Upper lobe of right lung (tissue), 1 donor: ENCODE results near the gene HRK. TPM values are rescaled to one million over a fixed set of nuclear protein-coding genes. Genes with fewer than 3 reads are reported as not detected.
"Not testable (repeated sequence)": the region's sequence is repeated elsewhere in the genome, so short reads cannot be mapped to it uniquely, and the experiment has no call there.

Experiments used
- ATAC-seq: fragments of 200-7000 bp; cut with Tn5 transposase; one replicate; pipeline ENCODE4 v1.9.1; 2020; ENCODE audit warnings: mild to moderate bottlenecking, moderate library complexity
- DNase-seq: peaks from one replicate; pipeline ENCODE4 v3.0.0-alpha.2; 2020
- H3K27ac ChIP-seq: fragments of 200-600 bp; one replicate; pipeline ENCODE4 v1.8.0; 2022
- H3K27me3 ChIP-seq: fragments of 200-600 bp; one replicate; pipeline ENCODE4 v1.8.0; 2022; ENCODE audit warnings: mild to moderate bottlenecking
- H3K36me3 ChIP-seq: fragments of 200-600 bp; one replicate; pipeline ENCODE4 v1.8.0; 2022
- H3K4me1 ChIP-seq: fragments of 200-600 bp; one replicate; pipeline ENCODE4 v1.8.0; 2022
- H3K4me3 ChIP-seq: fragments of 200-600 bp; one replicate; pipeline ENCODE4 v1.8.0; 2022; ENCODE audit warnings: mild to moderate bottlenecking
- H3K9me3 ChIP-seq: fragments of 200-600 bp; one replicate; pipeline ENCODE4 v1.8.0; 2022
- intact Hi-C: fragments of 100-400 bp; cut with DNase I; formaldehyde crosslinking; loops from one replicate; pipeline ENCODE4 v1.11.0; 2022
- total RNA-seq: library from RNA; stranded (reverse); fragmentation: NEBNext Ultra II Directional; extraction: Animal tissue kit (Norgen Biotek cat#: 25700); gene quantifications from one replicate; pipeline ENCODE4 v1.2.1, GENCODE V29; 2021
- TF ChIP-seq, protein P1 (sequence below): fragments of 200-600 bp; IDR thresholded peaks from one replicate; pipeline ENCODE4 v1.8.0; 2022; ENCODE audit warnings: antibody characterized with exemption
- donor health status: DM: no; HTN: yes; CAD: no; lungs with severe emphysema.

The HRK gene
- total RNA-seq, 1 donor from 2014 or later = not detected

DNA sequence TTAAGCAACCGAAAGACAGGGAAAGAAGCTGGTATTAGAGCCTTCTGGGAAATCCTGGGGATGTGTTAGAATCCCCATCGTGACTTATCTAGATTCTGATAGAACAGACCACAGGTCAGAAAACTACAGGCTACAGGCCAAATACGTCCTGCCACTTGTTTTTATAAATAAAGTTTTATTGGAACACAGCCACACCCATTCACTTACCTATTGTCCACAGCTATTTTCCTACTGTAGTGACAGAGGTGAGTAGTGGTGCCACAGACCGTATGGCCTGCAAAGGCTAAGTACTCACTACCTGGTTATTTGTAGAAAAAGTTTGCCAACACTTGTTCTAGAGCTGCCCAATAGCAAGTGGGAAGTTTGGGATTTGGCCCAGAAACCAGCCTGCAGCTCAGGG is 53.8 kb downstream of the HRK start:
- H3K4me3 ChIP-seq = no peak overlapping the region
- H3K36me3 ChIP-seq = no peaks in the 10 kb centered on the region
- no peak for DNase-seq
- H3K27ac ChIP-seq = no peak overlapping the region
- TF ChIP-seq, protein P1, sequence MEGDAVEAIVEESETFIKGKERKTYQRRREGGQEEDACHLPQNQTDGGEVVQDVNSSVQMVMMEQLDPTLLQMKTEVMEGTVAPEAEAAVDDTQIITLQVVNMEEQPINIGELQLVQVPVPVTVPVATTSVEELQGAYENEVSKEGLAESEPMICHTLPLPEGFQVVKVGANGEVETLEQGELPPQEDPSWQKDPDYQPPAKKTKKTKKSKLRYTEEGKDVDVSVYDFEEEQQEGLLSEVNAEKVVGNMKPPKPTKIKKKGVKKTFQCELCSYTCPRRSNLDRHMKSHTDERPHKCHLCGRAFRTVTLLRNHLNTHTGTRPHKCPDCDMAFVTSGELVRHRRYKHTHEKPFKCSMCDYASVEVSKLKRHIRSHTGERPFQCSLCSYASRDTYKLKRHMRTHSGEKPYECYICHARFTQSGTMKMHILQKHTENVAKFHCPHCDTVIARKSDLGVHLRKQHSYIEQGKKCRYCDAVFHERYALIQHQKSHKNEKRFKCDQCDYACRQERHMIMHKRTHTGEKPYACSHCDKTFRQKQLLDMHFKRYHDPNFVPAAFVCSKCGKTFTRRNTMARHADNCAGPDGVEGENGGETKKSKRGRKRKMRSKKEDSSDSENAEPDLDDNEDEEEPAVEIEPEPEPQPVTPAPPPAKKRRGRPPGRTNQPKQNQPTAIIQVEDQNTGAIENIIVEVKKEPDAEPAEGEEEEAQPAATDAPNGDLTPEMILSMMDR = no peak
- intact Hi-C loops = no loop called here
- no peaks in the 10 kb centered on the region for H3K4me1 ChIP-seq
- ATAC-seq = no peak
- no peaks in the 10 kb centered on the region for H3K9me3 ChIP-seq
- H3K27me3 ChIP-seq = no peaks in the 10 kb centered on the region

DNA sequence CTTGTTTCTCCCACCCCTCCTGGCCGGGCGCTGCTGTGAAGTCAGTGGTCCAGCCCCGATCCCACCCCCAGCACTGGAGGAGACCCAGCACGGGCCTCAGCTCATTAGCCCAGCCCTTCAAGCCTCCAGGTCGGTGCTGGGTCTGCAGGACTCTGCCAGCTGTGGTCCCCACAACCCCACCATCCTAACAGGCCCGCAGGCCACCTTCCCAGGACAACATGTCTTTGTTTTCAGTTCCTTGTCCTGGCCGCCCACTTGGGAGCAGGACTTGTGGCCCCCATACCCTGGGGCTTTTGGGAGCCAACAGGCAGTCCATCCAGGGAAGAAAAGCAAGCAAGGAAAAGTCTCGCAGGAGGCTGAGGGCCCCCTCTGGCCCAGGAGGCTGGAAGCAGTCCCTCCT is 60.0 kb downstream of the HRK start:
- intact Hi-C loops = no loop called here
- Histone ChIP-seq H3K36me3 (no peaks in the 10 kb centered on the region), H3K4me1 (peaks cover 10% of the 10 kb centered on the region), H3K4me3 (no peak overlapping the region), H3K27me3 (no peaks in the 10 kb centered on the region), H3K9me3 (no peaks in the 10 kb centered on the region), H3K27ac (no peak overlapping the region)
- DNase-seq (no peak), ATAC-seq (no peak)
- TF ChIP-seq, protein P1 = no peak

DNA sequence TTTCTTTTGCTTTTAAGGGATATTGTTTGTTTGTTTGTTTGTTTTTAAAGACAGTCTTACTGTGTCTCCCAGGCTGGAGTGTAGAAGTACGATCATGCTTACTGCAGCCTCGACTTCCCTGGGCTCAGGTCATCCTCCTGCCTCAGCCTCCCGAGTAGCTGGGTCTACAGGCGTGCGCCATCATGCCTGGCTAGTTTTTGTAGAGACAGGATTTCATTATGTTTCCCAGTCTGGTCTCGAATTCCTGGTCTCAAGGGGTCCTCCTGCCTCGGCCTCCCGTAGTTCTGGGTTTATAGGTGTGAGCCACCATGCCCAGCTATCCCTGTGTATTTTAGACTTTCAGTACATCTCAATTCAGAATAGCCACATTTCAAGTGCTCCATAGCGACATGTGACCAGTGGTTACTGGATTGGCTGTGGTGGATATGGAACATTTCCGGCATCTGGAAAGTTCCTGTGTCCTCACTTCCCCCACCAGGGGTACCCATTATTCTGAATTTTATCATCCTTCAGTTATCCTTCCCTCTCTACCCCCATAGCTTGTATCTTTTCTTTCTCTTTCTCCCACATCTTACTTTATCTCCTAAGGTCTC is 61.1 kb downstream of the HRK start:
- TF ChIP-seq, protein P1 = no peak
- ATAC-seq (no peak), DNase-seq (no peak)
- no peaks in the 10 kb centered on the region for H3K36me3 ChIP-seq
- no peak overlapping the region for H3K27ac ChIP-seq
- H3K4me3 ChIP-seq = no peak overlapping the region
- intact Hi-C loops = no loop called here
- no peaks in the 10 kb centered on the region for H3K27me3 ChIP-seq
- H3K4me1 ChIP-seq = peaks cover 10% of the 10 kb centered on the region
- H3K9me3 ChIP-seq = no peaks in the 10 kb centered on the region

DNA sequence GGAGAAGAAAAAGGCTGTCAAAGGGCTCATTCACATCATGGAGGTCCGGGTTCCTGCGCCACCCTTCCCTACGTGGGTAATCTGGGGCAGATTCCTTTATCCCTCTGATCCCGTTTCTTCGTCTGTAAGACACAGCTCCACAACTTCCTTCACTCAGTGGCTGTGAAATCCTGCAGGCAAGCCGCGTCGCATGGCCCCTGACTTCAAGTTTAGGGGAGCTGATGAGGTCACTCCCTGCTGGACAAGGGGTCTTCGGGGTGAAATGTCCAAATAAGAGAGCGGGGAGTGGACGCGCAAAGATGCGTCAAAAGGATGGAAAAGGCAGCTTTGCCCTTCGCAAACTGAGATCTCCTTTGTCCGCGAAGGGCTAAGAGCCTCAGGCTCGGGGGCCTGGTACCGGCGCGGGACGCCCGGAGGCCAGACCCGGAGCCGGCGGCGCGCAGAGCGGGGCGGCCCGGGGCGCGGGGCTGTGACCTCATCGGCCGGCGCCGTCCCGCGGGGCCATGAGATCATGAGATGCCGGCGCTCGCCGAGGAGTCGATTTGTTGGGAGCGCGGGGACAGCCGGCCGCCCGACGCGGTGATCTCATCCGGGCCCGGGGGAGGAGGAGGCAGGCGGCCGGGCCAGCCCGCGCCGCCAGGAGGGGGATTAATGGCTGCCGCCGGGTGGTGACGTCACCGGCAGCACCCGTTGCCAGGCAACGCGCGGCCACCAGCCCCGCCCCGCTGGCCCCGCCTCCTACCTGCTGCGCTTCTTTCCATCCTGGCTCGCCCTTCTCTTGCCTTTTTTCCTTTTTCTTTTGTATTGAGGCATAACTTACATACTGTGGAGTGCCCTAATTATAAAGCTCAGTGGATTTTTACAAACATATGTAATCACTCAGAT is 62.1 kb downstream of the HRK start:
- Histone ChIP-seq H3K4me3 (peak overlapping the region; percentile 84), H3K27ac (peak overlapping the region; percentile 94), H3K9me3 (no peaks in the 10 kb centered on the region), H3K36me3 (no peaks in the 10 kb centered on the region), H3K27me3 (no peaks in the 10 kb centered on the region), H3K4me1 (peaks cover 10% of the 10 kb centered on the region)
- DNase-seq = peak; percentile 94
- TF ChIP-seq, protein P1 = no peak
- intact Hi-C loops = no loop called here
- peak; percentile 97 for ATAC-seq

DNA sequence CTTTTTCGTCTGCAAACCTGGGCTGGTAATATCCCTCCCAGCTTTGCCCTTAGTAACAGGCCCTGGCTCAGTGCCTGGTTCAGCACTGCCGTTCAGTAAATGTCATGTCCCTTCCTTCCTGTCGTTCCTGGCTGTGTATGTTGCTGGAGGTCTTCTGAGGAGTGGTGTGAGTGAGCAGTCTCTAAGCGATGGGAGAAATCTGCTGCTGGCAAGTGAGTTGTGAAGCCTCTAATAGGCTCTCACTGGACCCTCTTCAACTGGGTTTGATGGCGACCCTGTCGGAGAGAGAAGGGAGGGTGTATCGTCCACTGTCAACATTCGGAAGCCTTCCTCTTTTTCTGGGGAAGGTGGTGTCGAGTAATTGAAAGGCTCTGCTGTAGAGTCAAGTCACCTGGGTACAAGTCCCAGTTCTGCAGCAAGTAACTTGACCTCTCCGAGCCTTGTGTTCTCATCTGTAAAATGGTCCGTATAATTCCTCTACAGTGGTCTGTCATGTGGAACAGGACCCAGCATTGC is 62.8 kb downstream of the HRK start:
- ATAC-seq = no peak
- DNase-seq = no peak
- Histone ChIP-seq H3K27ac (peak overlapping the region; percentile 94), H3K4me3 (peak overlapping the region; percentile 84), H3K27me3 (no peaks in the 10 kb centered on the region), H3K9me3 (no peaks in the 10 kb centered on the region), H3K4me1 (peaks cover 10% of the 10 kb centered on the region), H3K36me3 (no peaks in the 10 kb centered on the region)
- intact Hi-C loops = no loop called here
- TF ChIP-seq, protein P1 = no peak

DNA sequence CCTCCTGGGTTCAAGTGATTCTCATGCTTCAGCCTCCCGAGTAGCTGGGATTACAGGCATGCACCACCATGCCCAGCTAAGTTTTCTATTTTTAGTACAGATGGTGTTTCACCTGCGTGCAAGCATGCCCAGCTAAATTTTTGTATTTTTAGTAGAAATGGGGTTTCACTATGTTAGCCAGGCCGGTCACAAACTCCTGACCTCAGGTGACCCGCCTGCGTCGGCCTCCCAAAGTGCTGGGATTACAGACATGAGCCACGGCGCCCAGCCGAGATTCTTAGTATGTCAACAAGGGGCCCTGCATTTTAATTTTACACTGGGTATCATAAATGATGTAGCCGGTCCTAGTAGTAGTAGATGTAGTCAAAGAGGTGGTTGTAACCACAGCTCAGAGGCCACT is 66.5 kb downstream of the HRK start:
- intact Hi-C loops, H3K4me1 ChIP-seq, H3K36me3 ChIP-seq, ATAC-seq, DNase-seq, H3K27ac ChIP-seq, H3K4me3 ChIP-seq, H3K27me3 ChIP-seq, H3K9me3 ChIP-seq: not testable (repeated sequence)
